Suprapubic skin (tissue), 3 donors: ENCODE results near the gene MARK4.

Experiments used
- CTCF ChIP-seq, 2 donors: fragments of 200-600 bp in 1 of 2; fragments of 450-650 bp in 1 of 2; sonication (generic) in 1 of 2; IDR thresholded peaks; one replicate each; pipeline ENCODE4 v1.5.1; 2016 to 2019; ENCODE audit warnings: antibody characterized with exemption in 2 of 2, mild to moderate bottlenecking in 1 of 2, moderate library complexity in 1 of 2
- EP300 ChIP-seq: sonication (generic); formaldehyde crosslinking; IDR thresholded peaks from one replicate; pipeline ENCODE4 v1.6.1; 2017; ENCODE audit warnings: antibody characterized with exemption
- POLR2A ChIP-seq, 2 donors: fragments of 450-650 bp; IDR thresholded peaks; one replicate each; pipeline ENCODE4 v1.6.1; 2017; ENCODE audit warnings: antibody characterized with exemption in 2 of 2, mild to moderate bottlenecking in 2 of 2, moderate library complexity in 2 of 2

GRCh38 chr19:45315304-45315703 lies 64.2 kb downstream of the MARK4 start:
- no peak for TF ChIP-seq POLR2A (IDR thresholded peaks at IDR 0.05)
- no peak for TF ChIP-seq CTCF (IDR thresholded peaks at IDR 0.05)
- no peak for TF ChIP-seq EP300
